Nucleus accumbens (tissue), 56 donors: Measurements from ENCODE around the gene DGKG.

ENCODE experiments used
- DNase-seq, 56 donors: peaks; one replicate each; lab custom pipeline; 2025; lab: John Stamatoyannopoulos, UW

DGKG gene

GRCh38 chr3:186182850-186183249 is 179.2 kb downstream of the DGKG start:
- DNase-seq, result no peak

- DNase-seq, result no peak
These were observed 180.1 kb downstream of the DGKG start for GRCh38 chr3:186181901-186182300.

- no peak for DNase-seq
These were observed 181.0 kb downstream of the DGKG start for GRCh38 chr3:186180891-186181481.

- peak in 2 of 56 donors; percentile 16 to 33 for DNase-seq
These were observed 181.9 kb downstream of the DGKG start for GRCh38 chr3:186180151-186180550.

- DNase-seq, result no peak
These were observed 183.6 kb downstream of the DGKG start for GRCh38 chr3:186178412-186178811.

GRCh38 chr3:186176373-186176990 is 185.6 kb downstream of the DGKG start:
- no peak for DNase-seq

GRCh38 chr3:186173224-186173815 is 188.7 kb downstream of the DGKG start:
- no peak for DNase-seq

- DNase-seq, result no peak
These were observed 189.7 kb downstream of the DGKG start for GRCh38 chr3:186172353-186172752.

- no peak for DNase-seq
These were observed 190.5 kb downstream of the DGKG start for GRCh38 chr3:186171521-186171920.

GRCh38 chr3:186170516-186170915 is 191.5 kb downstream of the DGKG start:
- DNase-seq, result no peak

GRCh38 chr3:186169379-186169778 is 192.7 kb downstream of the DGKG start:
- no peak for DNase-seq

GRCh38 chr3:186168976-186169375 is 193.1 kb downstream of the DGKG start:
- DNase-seq, result no peak

GRCh38 chr3:186167646-186168395 is 194.2 kb downstream of the DGKG start:
- no peak for DNase-seq

- peak in 10 of 56 donors; percentile 5 to 51 (median 18) for DNase-seq
These were observed 195.3 kb downstream of the DGKG start for GRCh38 chr3:186166491-186167288.

- DNase-seq, result no peak
These were observed 196.0 kb downstream of the DGKG start for GRCh38 chr3:186166036-186166435.

- DNase-seq, result no peak
These were observed 196.7 kb downstream of the DGKG start for GRCh38 chr3:186165331-186165730.

- no peak for DNase-seq
These were observed 197.3 kb downstream of the DGKG start for GRCh38 chr3:186164696-186165095.

GRCh38 chr3:186162221-186162620 is 199.8 kb downstream of the DGKG start:
- peak in 2 of 56 donors; percentile 8 to 19 for DNase-seq

GRCh38 chr3:186160691-186161243 is 201.3 kb downstream of the DGKG start:
- DNase-seq, result no peak

- DNase-seq, result no peak
These were observed 207.4 kb downstream of the DGKG start for GRCh38 chr3:186154641-186155040.
